SK-MEL-5 (cell line): ENCODE data around the gene IMP3. TPM values are rescaled to one million over a fixed set of nuclear protein-coding genes. Genes with fewer than 3 reads are reported as not detected.

Experiments used
- DNase-seq: peaks from one replicate; pipeline ENCODE4 v3.0.0-alpha.2; 2016; ENCODE audit warnings: low read depth, low spot score
- in situ Hi-C: cut with HindIII; loops from 2 replicates; pipeline ENCODE4 v1.10.0; 2016; ENCODE audit warnings: low sequenced_read_pairs, high pct_unique_total_duplicates, low pct_unique_long_range_greater_than_20kb
- total RNA-seq: library from RNA; depleted of rRNA; stranded (reverse); fragments of >200 nt; shearing (Covaris generic); gene quantifications from 2 replicates; pipeline ENCODE4 v1.2.3, GENCODE V29; 2014

The IMP3 gene
- total RNA-seq, 1 experiment from 2014 or later, result 102 TPM

- DNase-seq, result no peak
- in situ Hi-C loops, result no loop called here
Measured at GRCh38 chr15:75675579-75676404, 35.8 kb upstream of the IMP3 start.

- in situ Hi-C loops, result no loop called here
- no peak for DNase-seq
Measured at GRCh38 chr15:75674366-75674765, 34.3 kb upstream of the IMP3 start.

GRCh38 chr15:75673426-75674235 lies 33.6 kb upstream of the IMP3 start:
- in situ Hi-C loops, result no loop called here
- DNase-seq, result no peak

GRCh38 chr15:75672646-75673425 lies 32.8 kb upstream of the IMP3 start:
- DNase-seq, result no peak
- in situ Hi-C loops, result no loop called here

- DNase-seq, result peak; percentile 8
- in situ Hi-C loops, result no loop called here
Measured at GRCh38 chr15:75671730-75672602, 31.9 kb upstream of the IMP3 start.

- in situ Hi-C loops, result no loop called here
- DNase-seq, result no peak
Measured at GRCh38 chr15:75669879-75670212, 29.8 kb upstream of the IMP3 start.

- in situ Hi-C loops, result no loop called here
- no peak for DNase-seq
Measured at GRCh38 chr15:75669191-75669878, 29.3 kb upstream of the IMP3 start.

- DNase-seq, result no peak
Measured at GRCh38 chr15:75666823-75667501, 26.9 kb upstream of the IMP3 start.

GRCh38 chr15:75663931-75664421 lies 24.0 kb upstream of the IMP3 start:
- in situ Hi-C loops, result no loop called here
- DNase-seq, result no peak

More at GRCh38 chr15:75666823-75667501, 26.9 kb upstream of the IMP3 start:
- in situ Hi-C loops, result no loop called here

GRCh38 chr15:75662823-75663519 lies 22.9 kb upstream of the IMP3 start:
- no peak for DNase-seq
- in situ Hi-C loops, result no loop called here

- in situ Hi-C loops, result no loop called here
- DNase-seq, result no peak
Measured at GRCh38 chr15:75661756-75662140, 21.7 kb upstream of the IMP3 start.

GRCh38 chr15:75661100-75661755 lies 21.2 kb upstream of the IMP3 start:
- DNase-seq, result no peak
- in situ Hi-C loops, result no loop called here

GRCh38 chr15:75659928-75660645 lies 20.1 kb upstream of the IMP3 start:
- no peak for DNase-seq
- in situ Hi-C loops, result no loop called here

- in situ Hi-C loops, result no loop called here
Measured at GRCh38 chr15:75659141-75659771, 19.2 kb upstream of the IMP3 start.

More at GRCh38 chr15:75659141-75659771, 19.2 kb upstream of the IMP3 start:
- no peak for DNase-seq
